GM23338 (cell line): ENCODE data around the gene KRTAP10-5.

Experiments
- CREB1 ChIP-seq: fragments of 250-450 bp; sonication (Bioruptor Pico); IDR thresholded peaks from 2 replicates; pipeline ENCODE4 v1.5.0; 2020; ENCODE audit warnings: low read depth, mild to moderate bottlenecking, moderate library complexity
- CTCF ChIP-seq, 2 experiments: fragments of 200-600 bp in 1 of 2; sonication (generic) in 1 of 2; conservative IDR thresholded peaks; 2 replicates each; pipeline versions ENCODE4 v1.5.1 to v1.6.1; 2016 to 2017; ENCODE audit warnings: antibody characterized with exemption in 2 of 2, low read depth in 2 of 2, mild to moderate bottlenecking in 2 of 2, moderate library complexity in 1 of 2
- ETS1 ChIP-seq: IDR thresholded peaks from 2 replicates; pipeline ENCODE4 v1.6.1; 2016; ENCODE audit warnings: antibody characterized with exemption
- EZH2 ChIP-seq: fragments of 200-600 bp; sonication (generic); IDR thresholded peaks from one replicate; pipeline ENCODE4 v1.8.0; 2017; ENCODE audit warnings: antibody characterized with exemption, mild to moderate bottlenecking, low read depth; ENCODE audit not compliant: unreplicated experiment
- EZH2phosphoT487 ChIP-seq: fragments of 200-600 bp; sonication (generic); IDR thresholded peaks from one replicate; pipeline ENCODE4 v1.8.1; 2018; ENCODE audit warnings: antibody characterized with exemption; ENCODE audit not compliant: unreplicated experiment
- JUNB ChIP-seq: IDR thresholded peaks from one replicate; pipeline ENCODE4 v1.6.1; 2016; ENCODE audit warnings: antibody characterized with exemption; ENCODE audit not compliant: unreplicated experiment
- NANOG ChIP-seq: IDR thresholded peaks from 2 replicates; pipeline ENCODE4 v1.6.1; 2016; ENCODE audit warnings: antibody characterized with exemption, borderline replicate concordance
- POLR2AphosphoS5 ChIP-seq: IDR thresholded peaks from 2 replicates; pipeline ENCODE4 v1.6.1; 2016; ENCODE audit warnings: antibody characterized with exemption, low read depth
- REST ChIP-seq: IDR thresholded peaks from one replicate; pipeline ENCODE4 v1.6.1; 2018; ENCODE audit warnings: antibody characterized with exemption; ENCODE audit not compliant: unreplicated experiment
- STAT1 ChIP-seq: IDR thresholded peaks from one replicate; pipeline ENCODE4 v1.6.1; 2016; ENCODE audit warnings: antibody characterized with exemption; ENCODE audit not compliant: unreplicated experiment
- ZNF331 ChIP-seq: fragments of 250-450 bp; sonication (Bioruptor Pico); IDR thresholded peaks from 2 replicates; pipeline ENCODE4 v1.5.0; 2020; ENCODE audit warnings: low read depth, mild to moderate bottlenecking, moderate library complexity
- ZNF462 ChIP-seq: fragments of 250-450 bp; sonication (Bioruptor Pico); IDR thresholded peaks from 2 replicates; pipeline ENCODE4 v1.5.0; 2020; ENCODE audit warnings: mild to moderate bottlenecking, moderate library complexity

GRCh38 chr21:44569861-44570517, 10.4 kb downstream of the KRTAP10-5 start:
- no peak for TF ChIP-seq CTCF (conservative IDR thresholded peaks at IDR 0.05; ENCODE audit: low read depth in 2 of 2)
- no peak for TF ChIP-seq EZH2
- TF ChIP-seq ETS1 = no peak
- TF ChIP-seq EZH2phosphoT487 = no peak
- no peak for TF ChIP-seq POLR2AphosphoS5
- no peak for TF ChIP-seq JUNB
- no peak for TF ChIP-seq ZNF462 (CRISPR knock-in tag)
- no peak for TF ChIP-seq STAT1
- TF ChIP-seq CREB1 (CRISPR knock-in tag) = no peak
- no peak for TF ChIP-seq REST
- no peak for TF ChIP-seq NANOG
- TF ChIP-seq ZNF331 = no peak
